Superior temporal gyrus (tissue), 1 donor: ENCODE data around the gene HTR3D.
A peak's percentile ranks its signal among the peaks of the same experiment; 100 is the strongest.
"Not testable (repeated sequence)": the region's sequence is repeated elsewhere in the genome, so short reads cannot be mapped to it uniquely, and the experiment has no call there.

Experiments used
- DNase-seq: peaks from one replicate; pipeline ENCODE4 v3.0.0-alpha.2; 2016; ENCODE audit errors: extremely low spot score

HTR3D gene

DNA sequence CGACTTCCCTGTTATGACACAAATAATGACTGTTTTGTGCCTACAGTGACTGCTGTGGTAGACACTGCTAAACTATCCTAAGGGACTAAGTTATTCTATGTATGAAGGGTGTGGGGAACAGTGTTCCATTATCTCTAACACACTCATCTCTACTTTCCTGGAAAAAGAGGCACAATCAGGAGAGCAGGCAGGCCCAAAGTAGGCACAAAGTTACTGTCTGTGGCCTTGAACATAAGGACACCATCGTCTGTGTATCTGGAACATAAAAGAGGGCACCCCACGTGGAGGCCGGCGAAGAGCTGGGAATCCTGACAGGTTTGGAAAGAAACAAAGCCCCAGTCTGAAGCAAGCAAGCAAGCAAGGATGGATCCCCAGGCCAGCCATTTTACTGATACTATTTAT is 15.4 kb upstream of the HTR3D start:
- no peak for DNase-seq

DNA sequence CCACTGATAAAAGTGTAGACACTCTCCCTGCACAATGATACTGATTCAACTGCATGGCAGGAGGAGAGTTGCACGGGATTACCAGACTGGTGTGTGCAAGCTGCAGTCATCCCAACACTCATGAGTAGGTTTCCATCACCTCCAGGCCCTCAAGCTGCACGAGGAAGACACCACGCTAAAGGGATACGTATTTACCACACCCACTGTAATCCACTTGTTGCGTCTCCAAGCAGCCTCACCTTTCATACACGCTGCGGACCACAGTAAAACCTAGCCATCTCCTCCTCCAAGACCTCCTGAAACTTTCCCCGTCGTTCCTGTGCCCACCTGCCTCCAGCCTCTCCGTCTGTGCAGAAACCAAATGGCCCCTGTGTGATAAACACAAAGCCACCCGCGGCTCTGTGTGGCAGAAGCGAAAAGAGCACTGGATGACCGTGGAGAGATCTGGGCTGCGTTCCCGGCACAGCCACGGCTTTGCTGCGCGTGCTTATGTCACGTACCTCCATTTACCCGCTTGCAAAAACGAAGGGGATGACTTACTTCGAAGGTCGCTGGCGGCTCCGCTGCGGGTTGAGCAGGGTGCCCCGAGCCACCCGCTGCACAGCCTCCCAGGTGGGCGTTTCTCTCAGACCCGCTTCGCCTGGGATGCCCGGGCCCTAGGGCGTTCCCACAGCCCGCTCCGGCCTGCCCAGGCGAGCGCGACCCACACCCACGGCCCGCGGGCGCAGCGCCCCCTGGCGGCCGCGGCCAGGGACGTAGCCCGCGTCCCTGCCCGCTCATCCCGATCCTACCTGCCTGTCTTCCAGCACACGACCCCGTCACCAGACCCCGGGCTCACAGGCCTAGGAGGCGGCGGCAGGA is 14.5 kb upstream of the HTR3D start:
- peak; percentile 62 for DNase-seq

DNA sequence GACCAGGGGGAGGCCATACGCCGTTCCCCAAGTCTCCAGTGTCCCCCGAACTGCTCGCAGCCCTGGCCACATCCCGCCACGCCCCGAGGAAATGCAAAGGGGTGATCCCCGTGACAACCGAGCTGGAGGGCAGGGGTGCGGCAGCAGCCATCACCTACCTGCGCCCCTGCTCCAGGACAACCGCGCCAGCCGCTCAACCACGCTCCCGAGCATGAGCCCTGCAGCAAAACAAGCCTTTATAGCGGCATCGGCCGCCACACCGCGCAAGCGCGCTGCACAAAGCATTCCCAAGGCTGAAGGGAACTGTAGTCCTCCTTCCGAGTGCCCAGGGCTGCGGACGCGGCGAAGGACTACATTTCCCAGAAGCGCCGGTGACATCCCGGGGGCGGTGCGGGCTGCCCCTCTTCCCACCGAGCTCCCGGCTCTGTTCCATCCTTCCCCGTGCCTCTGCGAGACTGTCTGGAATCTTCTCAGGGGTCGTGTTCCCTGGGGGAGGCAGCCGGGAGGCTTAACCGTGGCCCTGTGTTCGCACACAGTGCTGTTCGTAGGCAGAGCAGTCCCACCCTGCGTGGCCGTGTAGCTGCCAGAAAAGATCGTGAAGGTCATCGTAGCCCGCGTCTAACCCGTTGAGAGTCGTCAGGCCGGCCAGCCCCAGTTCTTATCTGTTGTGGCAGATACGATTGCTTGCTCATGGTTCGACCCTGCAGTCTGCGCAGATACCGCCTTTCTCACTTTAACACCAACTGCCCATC is 13.7 kb upstream of the HTR3D start, which contains the start of gene ABCC5:
TSS of gene ABCC5 (minus strand) at position 213 of the 752 bp plus-strand sequence. CDS start 3,492 bp downstream, outside the sequence.
- DNase-seq = peak; percentile 97

DNA sequence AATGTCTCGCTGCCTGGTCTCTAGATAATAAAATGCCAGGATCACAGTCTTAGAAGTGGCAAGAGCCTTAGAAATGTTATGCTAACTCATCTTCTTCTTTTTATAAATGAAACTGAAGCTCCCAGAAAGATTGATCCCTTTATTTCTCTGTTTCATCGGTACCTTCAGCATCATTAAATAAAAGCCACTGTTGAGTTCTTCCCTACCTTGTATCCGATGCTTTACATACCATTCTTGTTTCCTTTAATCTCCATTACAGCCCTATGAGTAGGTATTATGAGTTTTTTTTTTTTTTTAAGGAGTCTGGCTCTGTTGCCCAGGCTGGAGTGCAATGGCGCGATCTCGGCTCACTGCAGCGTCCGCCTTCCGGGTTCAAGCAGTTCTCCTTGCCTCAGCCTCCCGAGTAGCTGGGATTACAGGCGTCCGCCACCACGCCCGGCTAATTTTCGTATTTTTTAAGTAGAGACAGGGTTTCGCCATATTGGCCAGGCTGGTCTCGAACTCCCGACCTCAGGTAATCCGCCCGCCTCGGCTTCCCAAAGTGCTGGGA is 13.0 kb upstream of the HTR3D start:
- DNase-seq = no peak

DNA sequence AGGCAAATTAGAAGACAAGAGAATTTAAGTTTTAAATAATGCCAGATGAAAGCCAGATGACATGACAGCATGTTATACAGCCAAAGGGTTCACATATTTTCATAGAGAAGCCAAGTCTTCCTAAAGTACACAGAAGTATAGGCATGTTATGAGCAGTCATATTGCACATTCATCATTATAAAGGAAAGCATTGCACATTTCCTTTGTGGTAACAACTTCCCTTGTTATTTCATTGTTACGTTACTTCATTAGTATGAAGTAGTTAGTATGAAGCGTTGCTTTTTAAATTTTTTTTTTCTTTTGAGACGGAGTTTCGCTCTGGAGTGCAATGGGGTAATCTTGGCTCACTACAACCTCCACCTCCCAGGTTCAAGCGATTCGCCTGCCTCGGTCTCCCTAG is 9.2 kb upstream of the HTR3D start:
- no peak for DNase-seq

DNA sequence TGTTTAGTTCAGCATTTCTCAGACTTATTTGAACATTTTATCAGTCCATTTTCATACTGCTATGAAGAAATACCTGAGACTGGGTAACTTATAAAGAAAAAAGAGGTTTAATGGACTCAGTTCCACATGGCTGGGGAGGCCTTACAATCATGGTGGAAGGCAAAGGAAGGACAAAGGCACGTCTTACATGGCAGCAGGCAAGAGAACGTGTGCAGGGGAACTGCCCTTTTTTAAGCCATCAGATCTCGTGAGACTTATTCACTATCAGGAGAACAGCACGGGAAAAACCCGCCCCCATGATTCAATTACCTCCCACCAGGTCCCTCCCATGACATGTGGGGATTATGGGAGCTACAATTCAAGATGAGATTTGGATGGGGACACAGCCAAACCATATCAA is 6.3 kb upstream of the HTR3D start:
- not testable (repeated sequence) for DNase-seq

DNA sequence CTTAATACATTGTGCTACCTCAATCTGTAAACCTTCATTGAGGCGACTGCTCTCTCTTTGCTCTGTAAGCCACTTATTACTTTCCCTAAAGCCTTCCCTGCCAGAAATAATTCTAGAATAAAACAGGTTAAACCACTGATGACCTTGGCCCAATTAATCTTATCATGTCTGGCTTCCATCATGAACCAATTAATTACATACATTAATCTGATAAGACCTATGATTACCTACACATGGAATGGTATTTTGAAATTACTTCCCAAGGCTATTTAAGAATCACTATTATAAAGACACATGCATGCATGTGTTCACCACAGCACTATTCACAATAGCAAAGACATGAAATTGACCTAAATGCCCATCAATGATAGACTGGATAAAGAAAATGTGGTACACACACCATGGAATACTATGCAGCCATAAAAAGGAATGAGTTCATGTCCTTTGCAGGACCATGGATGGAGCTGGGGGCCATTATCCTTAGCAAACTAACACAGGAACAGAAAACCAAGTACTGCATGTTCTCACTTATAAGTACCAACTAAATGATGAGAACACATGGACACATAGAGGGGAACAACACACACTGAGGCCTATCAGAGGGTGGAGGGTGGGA is 3.2 kb upstream of the HTR3D start:
- DNase-seq = not testable (repeated sequence)

DNA sequence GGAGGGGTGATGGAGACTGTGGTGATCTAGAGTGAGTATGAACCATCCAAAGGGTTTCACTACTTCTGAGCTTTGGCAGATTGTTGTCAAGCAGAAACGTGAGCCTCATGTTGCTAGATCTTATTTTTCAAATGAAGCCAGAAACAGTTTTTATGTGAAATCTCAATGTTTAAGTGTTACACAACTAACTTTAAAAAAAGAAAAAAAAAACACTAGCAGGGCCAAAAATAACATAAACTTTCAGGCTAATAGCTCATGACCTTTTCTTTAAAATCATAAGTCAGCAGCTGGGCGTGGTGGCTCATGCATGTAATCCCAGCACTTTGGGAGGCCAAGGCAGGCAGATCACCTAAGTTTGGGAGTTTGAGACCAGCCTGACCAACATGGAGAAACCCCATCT is 2.1 kb upstream of the HTR3D start:
- DNase-seq = no peak

DNA sequence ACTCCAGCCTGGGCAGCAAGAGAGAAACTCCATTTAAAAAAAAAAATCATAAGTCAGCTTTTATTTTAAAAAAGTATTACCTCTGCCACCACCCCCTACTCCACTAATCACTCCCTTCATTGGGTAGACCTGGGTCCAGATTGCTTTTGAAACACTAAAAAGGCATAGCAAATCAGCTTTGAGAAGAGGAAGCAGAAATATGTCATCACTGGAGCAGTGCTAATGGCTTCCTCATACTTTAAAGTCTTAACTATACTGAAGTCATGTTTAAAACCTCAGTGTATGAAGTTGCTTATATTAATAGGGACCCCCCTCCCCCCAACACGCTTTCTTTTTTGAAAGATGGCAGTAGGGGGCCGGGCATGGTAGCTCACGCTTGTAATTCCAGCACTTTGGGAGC is 1.0 kb upstream of the HTR3D start:
- no peak for DNase-seq

DNA sequence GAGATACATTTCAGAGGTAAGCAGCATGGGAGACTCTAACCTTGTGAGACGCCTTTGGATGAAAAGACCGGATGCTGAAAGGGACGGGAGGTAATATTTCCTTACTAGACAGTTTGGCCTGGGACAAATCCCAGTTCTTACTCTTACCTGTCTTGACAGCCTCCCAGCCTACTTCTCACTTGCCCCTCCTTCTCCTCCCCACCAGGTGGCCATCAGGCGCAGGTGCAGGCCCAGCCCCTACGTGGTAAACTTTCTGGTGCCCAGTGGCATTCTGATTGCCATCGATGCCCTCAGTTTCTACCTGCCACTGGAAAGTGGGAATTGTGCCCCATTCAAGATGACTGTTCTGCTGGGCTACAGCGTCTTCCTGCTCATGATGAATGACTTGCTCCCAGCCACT is 6.3 kb downstream of the HTR3D start:
- DNase-seq = no peak

DNA sequence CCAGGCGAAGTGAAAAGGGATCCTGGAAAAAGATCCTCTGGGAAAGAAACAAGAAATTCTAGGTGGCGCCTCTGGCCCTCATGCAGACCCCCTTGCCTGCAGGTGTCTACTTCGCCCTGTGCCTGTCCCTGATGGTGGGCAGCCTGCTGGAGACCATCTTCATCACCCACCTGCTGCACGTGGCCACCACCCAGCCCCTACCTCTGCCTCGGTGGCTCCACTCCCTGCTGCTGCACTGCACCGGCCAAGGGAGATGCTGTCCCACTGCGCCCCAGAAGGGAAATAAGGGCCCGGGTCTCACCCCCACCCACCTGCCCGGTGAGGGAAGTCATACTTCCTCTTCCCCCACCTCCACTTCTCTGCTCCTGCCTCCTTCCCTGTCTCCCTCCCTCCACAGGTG is 6.8 kb downstream of the HTR3D start:
- not testable (repeated sequence) for DNase-seq

DNA sequence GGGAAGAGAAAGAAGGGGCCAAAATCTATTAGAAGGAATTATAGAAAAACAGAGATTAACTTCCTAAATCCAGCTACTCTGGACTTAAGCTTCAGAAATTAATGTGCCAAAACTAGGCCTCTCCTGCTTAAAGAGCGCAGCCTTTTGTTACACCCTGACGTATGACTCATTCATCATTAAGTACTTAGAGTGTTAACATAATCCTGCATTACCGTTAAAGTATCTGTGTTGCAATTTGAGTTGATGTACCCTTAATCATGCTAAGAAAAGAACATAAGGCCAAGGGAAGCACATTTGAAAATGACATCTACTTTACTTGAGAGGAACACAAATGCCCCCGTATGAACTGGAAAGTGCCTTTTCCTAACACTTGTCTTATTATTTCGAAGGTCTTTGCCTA is 7.9 kb downstream of the HTR3D start:
- DNase-seq = no peak

DNA sequence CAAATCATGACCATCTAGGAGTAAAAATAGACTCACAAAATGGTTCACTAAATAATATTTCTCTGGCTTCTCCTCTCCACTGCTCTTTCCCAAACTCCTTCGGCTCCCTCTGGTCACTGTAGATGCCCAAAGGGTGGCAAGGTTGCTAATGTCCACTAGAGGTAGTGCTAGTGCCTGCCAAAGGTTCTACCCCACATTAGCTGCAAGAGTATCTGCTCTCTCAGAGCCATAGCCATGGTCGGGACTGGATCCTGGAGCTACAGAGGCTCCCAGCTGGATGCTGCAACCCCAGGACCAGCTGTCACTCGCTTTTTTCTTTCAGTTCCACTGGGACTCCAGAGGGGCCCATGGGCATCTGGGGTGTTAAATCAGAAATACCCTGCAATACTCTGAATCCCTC is 8.5 kb downstream of the HTR3D start:
- no peak for DNase-seq

DNA sequence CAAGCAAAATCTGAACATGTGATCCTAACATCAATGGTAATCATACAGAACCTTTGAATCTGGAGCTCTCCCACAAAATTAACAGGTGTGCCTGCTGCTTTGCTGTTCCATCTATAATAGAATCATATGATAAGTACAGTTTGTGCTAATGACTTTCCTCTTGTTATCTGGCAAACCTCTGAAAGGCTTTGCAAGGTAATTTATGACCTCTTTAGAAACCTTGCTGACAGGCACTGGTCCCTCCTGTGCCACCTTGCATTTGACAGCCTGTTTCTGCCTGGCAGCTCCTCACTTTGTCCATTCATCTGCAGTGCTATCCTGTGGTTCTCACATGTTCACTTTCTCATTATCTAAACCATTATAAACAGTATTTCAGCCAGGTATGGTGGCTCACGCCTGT is 11.1 kb downstream of the HTR3D start:
- DNase-seq = no peak

DNA sequence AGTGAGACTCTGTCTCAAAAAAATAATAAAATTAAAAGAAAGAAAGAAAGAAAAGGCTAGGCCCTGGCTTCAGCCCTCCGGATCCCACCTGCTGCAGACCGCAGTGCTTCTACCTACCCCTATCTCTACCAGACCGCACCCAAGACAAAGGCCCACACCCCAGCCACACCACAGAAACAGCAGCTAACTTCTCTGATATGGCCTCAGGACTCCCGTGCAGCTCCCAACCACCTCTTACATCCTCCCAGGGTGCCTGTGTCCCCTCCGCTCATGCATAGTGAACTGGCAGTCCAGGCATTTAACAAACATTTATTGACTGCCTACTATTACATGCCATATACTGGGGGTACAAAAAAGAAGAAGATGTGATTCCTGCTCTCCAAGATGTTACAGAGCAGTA is 14.5 kb downstream of the HTR3D start:
- DNase-seq = no peak

DNA sequence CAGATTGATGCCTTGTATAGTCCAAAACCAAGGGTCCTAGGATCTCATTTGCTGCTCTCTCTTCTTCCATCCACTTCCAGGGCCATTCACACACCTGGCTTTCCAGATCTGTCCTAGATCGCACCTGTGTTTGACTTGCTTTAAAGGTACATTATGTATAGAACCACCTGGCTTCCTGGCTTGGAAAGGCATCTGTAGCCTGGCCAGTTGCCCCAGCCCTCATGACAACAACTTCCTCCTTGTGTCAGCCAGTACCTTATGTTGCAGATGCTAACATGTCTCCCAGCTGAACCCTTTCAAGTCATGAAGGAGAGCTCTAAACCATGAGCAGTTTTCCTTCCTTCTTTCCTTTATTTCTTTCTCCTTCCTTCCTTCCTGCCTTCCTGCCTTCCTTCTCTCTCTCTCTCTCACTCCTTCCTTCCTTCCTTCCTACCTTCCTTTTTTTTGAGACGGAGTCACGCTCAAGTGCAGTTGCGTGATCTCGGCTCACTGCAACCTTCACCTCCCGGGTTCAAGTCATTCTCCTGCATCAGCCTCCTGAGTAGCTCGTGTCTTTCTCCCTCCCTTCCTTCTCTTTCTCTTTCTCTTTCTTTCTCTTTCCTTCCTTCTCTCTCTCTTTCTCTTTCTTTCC is 18.8 kb downstream of the HTR3D start:
- DNase-seq = no peak

DNA sequence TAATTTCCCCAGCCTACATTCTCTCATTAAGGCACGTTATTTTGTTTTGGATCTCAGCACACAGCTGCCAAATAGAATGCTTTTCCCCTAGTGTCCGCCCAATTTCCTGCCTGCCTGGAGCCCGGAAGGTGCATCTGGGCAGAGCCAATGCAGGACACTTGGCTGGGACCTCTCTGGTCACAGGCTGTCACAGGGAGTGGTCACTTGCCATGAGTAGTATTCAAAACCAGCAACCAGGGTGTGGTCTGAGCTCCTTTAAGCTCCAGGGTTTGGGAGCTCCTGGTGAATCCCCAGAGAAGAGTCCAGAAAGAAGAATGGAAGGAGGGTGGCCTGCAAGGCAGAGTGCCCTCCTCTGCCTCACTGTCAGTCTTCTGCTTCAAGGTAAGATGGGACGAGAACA is 21.2 kb downstream of the HTR3D start, which contains the start of gene HTR3C:
TSS of gene HTR3C (plus strand) at position 281 of the 400 bp plus-strand sequence. CDS start at position 315, 34 bp downstream.
- no peak for DNase-seq

DNA sequence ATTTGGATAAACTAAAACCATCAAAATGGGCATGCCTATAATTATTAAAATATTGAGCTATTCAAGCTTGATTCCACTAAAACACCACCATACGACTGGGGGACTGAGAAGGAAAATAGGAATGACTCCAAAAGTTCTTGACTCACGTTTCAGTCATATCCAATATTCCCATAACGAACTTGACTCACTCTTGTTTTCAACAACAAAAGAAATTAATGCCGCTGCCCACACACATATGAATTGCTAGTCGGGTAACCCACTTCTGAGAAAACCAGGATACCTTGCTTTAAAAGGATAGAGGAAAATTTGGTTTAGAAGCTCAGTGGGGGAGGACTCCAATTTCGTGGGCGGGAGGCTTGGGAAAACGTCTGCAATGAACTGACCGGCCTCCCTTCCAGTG is 26.5 kb downstream of the HTR3D start:
- DNase-seq = no peak

DNA sequence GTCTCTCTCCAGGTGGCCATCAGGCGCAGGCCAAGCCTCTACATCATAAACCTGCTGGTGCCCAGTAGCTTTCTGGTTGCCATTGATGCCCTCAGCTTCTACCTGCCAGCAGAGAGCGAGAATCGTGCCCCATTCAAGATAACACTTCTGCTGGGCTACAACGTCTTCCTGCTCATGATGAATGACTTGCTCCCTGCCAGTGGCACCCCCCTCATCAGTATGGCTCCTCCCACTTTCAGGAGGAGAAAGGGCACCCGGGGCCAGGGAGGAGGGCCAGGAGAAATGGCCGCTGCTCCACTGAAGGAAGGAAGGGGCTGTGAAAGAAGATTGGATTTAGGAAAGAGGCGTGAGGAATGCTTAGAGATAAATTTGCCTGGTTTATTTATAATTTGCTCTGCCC is 27.9 kb downstream of the HTR3D start:
- no peak for DNase-seq

DNA sequence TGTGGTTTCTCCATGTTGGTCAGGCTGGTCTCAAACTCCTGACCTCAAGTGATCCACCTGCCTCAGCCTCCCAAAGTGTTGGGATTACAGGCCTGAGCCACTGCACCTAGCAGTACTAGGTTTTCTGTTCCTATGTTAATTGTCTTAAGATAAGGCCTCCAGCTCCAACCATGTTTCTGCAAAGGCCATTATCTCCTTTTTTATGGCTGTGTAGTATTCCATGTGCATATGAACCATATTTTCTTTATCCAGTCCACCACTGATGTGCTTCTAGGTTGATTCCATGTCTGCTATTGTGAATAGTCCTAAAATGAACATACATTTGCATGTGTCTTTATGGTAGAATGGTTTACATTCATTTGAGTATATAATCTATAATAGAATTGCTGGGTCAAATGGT is 31.1 kb downstream of the HTR3D start:
- no peak for DNase-seq

DNA sequence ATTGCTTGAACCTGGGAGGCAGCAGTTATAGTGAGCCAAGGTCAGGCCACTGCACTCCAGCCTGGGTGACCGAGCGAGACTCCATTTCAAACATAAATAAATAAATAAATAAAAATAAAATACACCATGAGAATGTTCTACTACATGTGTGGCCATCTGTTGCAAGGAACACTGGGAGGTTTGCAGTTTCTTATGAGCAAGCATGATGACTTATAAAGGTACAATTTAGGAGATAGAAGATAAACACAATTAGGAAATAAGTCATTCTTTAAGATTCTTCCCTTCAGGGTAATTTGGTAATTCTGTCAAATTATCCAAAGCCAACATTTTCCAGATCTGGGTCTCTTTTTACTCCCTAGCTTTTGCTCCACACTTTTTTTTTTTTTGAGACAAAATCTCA is 34.7 kb downstream of the HTR3D start:
- no peak for DNase-seq

DNA sequence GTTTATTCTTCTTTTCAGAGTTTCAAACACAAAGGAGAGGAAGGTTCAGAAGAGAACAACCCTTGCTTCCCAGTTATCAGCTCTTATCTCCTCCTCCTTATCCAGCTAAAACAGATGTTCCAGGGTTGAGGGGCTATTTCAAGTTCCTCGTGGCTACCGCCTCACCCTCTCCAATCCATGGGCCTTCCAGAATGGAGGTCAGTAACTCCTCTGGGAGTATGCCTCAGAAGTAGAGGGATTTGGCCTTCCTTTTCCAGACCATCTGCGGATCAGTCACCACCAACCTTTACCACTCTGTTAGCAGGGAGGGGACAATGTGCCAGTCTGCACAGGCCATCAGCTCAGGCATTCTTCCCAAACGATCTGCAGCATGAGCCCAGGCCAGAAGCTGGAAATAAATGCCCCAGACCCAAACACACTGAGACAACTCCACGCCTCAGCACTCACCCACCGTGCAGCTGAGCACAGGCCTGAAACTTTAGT is 36.1 kb downstream of the HTR3D start:
- DNase-seq = no peak
